NK-92 treated with Interleukin-12 subunit alpha and Interleukin-12 subunit beta, amount 100 ng/mL, for 24 hours (cell line): ENCODE results near the gene CAND1.

ENCODE experiments used
- DNase-seq: peaks from one replicate; lab custom pipeline; 2025; lab: John Stamatoyannopoulos, UW

The CAND1 gene

GRCh38 chr12:67344979-67345710 lies 76.0 kb downstream of the CAND1 start:
- no peak for DNase-seq

- DNase-seq: no peak
Observed at GRCh38 chr12:67348683-67349082, 79.5 kb downstream of the CAND1 start.

GRCh38 chr12:67352682-67353081 lies 83.5 kb downstream of the CAND1 start:
- DNase-seq: no peak

GRCh38 chr12:67354322-67354721 lies 85.2 kb downstream of the CAND1 start:
- DNase-seq: no peak

- DNase-seq: no peak
Observed at GRCh38 chr12:67354966-67355365, 85.8 kb downstream of the CAND1 start.

- no peak for DNase-seq
Observed at GRCh38 chr12:67355428-67356379, 86.5 kb downstream of the CAND1 start.

- no peak for DNase-seq
Observed at GRCh38 chr12:67356380-67356774, 87.2 kb downstream of the CAND1 start.

GRCh38 chr12:67357376-67358125 lies 88.4 kb downstream of the CAND1 start:
- no peak for DNase-seq

- no peak for DNase-seq
Observed at GRCh38 chr12:67358781-67359338, 89.7 kb downstream of the CAND1 start.

GRCh38 chr12:67362526-67362925 lies 93.4 kb downstream of the CAND1 start:
- no peak for DNase-seq

GRCh38 chr12:67364228-67364627 lies 95.1 kb downstream of the CAND1 start:
- DNase-seq: no peak

- DNase-seq: no peak
Observed at GRCh38 chr12:67365131-67365530, 96.0 kb downstream of the CAND1 start.

GRCh38 chr12:67367843-67368242 lies 98.7 kb downstream of the CAND1 start:
- no peak for DNase-seq
